HEK293 (cell line): ENCODE data around the gene CCDC28B.

Experiments
- HOXD13 ChIP-seq: sonication (generic); formaldehyde crosslinking; IDR thresholded peaks from 2 replicates; pipeline ENCODE4 v1.8.0; 2022; ENCODE audit warnings: missing genetic modification reagents, borderline replicate concordance
- KLF10 ChIP-seq: fragments of 450-650 bp; IDR thresholded peaks from 2 replicates; pipeline ENCODE4 v1.5.1; 2018; ENCODE audit warnings: missing biosample characterization, mild to moderate bottlenecking, missing genetic modification characterization
- KLF8 ChIP-seq: fragments of 450-650 bp; formaldehyde crosslinking; IDR thresholded peaks from 2 replicates; pipeline ENCODE4 v1.5.1; 2016; ENCODE audit warnings: missing biosample characterization, missing genetic modification characterization
- KLF9 ChIP-seq: fragments of 450-650 bp; formaldehyde crosslinking; IDR thresholded peaks from 2 replicates; pipeline ENCODE4 v1.5.1; 2016; ENCODE audit warnings: missing biosample characterization, missing genetic modification characterization, low read depth
- MEIS1 ChIP-seq: sonication (generic); formaldehyde crosslinking; IDR thresholded peaks from 2 replicates; pipeline ENCODE4 v1.8.1; 2022; ENCODE audit warnings: missing genetic modification reagents, mild to moderate bottlenecking, borderline replicate concordance
- MZF1 ChIP-seq: fragments of 450-650 bp; formaldehyde crosslinking; IDR thresholded peaks from 2 replicates; pipeline ENCODE4 v1.5.1; 2017; ENCODE audit warnings: missing biosample characterization, missing genetic modification characterization, borderline replicate concordance
- PRDM1 ChIP-seq: fragments of 450-650 bp; formaldehyde crosslinking; IDR thresholded peaks from 2 replicates; pipeline ENCODE4; 2016; ENCODE audit warnings: missing biosample characterization, missing genetic modification characterization
- SALL2 ChIP-seq: fragments of 450-650 bp; formaldehyde crosslinking; IDR thresholded peaks from 2 replicates; pipeline ENCODE4 v1.5.0; 2017; ENCODE audit warnings: missing biosample characterization, mild to moderate bottlenecking, missing genetic modification characterization, borderline replicate concordance
- SCRT1 ChIP-seq: fragments of 450-650 bp; formaldehyde crosslinking; IDR thresholded peaks from 2 replicates; pipeline ENCODE4 v1.5.1; 2016; ENCODE audit warnings: missing biosample characterization, missing genetic modification characterization, borderline replicate concordance
- ZBTB21 ChIP-seq: fragments of 450-650 bp; formaldehyde crosslinking; IDR thresholded peaks from 2 replicates; pipeline ENCODE4 v1.5.1; 2017; ENCODE audit warnings: missing biosample characterization, missing genetic modification characterization
- ZFHX2 ChIP-seq: fragments of 450-650 bp; formaldehyde crosslinking; conservative IDR thresholded peaks from 2 replicates; pipeline ENCODE4 v1.5.1; 2016; ENCODE audit warnings: missing biosample characterization, missing genetic modification characterization
- ZFP3 ChIP-seq: fragments of 450-650 bp; formaldehyde crosslinking; IDR thresholded peaks from 2 replicates; pipeline ENCODE4 v1.5.1; 2016; ENCODE audit warnings: low read depth, missing biosample characterization, missing genetic modification characterization
- ZFP37 ChIP-seq: fragments of 450-650 bp; formaldehyde crosslinking; IDR thresholded peaks from 2 replicates; pipeline ENCODE4 v1.5.1; 2016; ENCODE audit warnings: missing biosample characterization, missing genetic modification characterization
- ZFP41 ChIP-seq: fragments of 450-650 bp; formaldehyde crosslinking; IDR thresholded peaks from 2 replicates; pipeline ENCODE4 v1.5.1; 2016; ENCODE audit warnings: missing biosample characterization, missing genetic modification characterization, borderline replicate concordance
- ZNF155 ChIP-seq: fragments of 450-650 bp; formaldehyde crosslinking; IDR thresholded peaks from 2 replicates; pipeline ENCODE4 v1.5.1; 2016; ENCODE audit warnings: missing biosample characterization, missing genetic modification characterization
- ZNF341 ChIP-seq: fragments of 450-650 bp; formaldehyde crosslinking; IDR thresholded peaks from 2 replicates; pipeline ENCODE4; 2016; ENCODE audit warnings: low read depth, missing biosample characterization, missing genetic modification characterization
- ZNF391 ChIP-seq: fragments of 450-650 bp; formaldehyde crosslinking; IDR thresholded peaks from 2 replicates; pipeline ENCODE4 v1.5.1; 2016; ENCODE audit warnings: low read depth, missing biosample characterization, missing genetic modification characterization, borderline replicate concordance
- ZNF426 ChIP-seq: fragments of 450-650 bp; formaldehyde crosslinking; IDR thresholded peaks from 2 replicates; pipeline ENCODE4 v1.5.1; 2017; ENCODE audit warnings: missing biosample characterization, missing genetic modification characterization, mild to moderate bottlenecking, inconsistent platforms, moderate library complexity
- ZNF510 ChIP-seq: fragments of 450-650 bp; formaldehyde crosslinking; IDR thresholded peaks from 2 replicates; pipeline ENCODE4 v1.5.1; 2018; ENCODE audit warnings: mild to moderate bottlenecking, missing genetic modification characterization, missing biosample characterization; ENCODE audit not compliant: insufficient replicate concordance
- ZNF610 ChIP-seq: fragments of 450-650 bp; formaldehyde crosslinking; IDR thresholded peaks from 2 replicates; pipeline ENCODE4 v1.5.1; 2016; ENCODE audit warnings: missing biosample characterization, missing genetic modification characterization, borderline replicate concordance
- ZNF629 ChIP-seq: fragments of 450-650 bp; formaldehyde crosslinking; IDR thresholded peaks from 2 replicates; pipeline ENCODE4 v1.5.1; 2017; ENCODE audit warnings: missing biosample characterization, missing genetic modification characterization
- ZNF654 ChIP-seq: fragments of 450-650 bp; formaldehyde crosslinking; IDR thresholded peaks from 2 replicates; pipeline ENCODE4 v1.5.1; 2016; ENCODE audit warnings: low read depth, missing biosample characterization, missing genetic modification characterization
- ZNF677 ChIP-seq: fragments of 450-650 bp; IDR thresholded peaks from 2 replicates; pipeline ENCODE4 v1.5.0; 2018; ENCODE audit warnings: missing biosample characterization, mild to moderate bottlenecking, missing genetic modification characterization, moderate library complexity
- ZNF701 ChIP-seq: fragments of 450-650 bp; formaldehyde crosslinking; IDR thresholded peaks from 2 replicates; pipeline ENCODE4 v1.5.1; 2016; ENCODE audit warnings: missing biosample characterization, missing genetic modification characterization
- TF ChIP-seq, protein P1 (sequence below): fragments of 450-650 bp; formaldehyde crosslinking; IDR thresholded peaks from 2 replicates; pipeline ENCODE4 v1.5.1; 2016; ENCODE audit warnings: missing biosample characterization, missing genetic modification characterization
- TF ChIP-seq, protein P2 (sequence below): fragments of 450-650 bp; formaldehyde crosslinking; optimal IDR thresholded peaks from 2 replicates; pipeline ENCODE3; 2016; ENCODE audit warnings: missing biosample characterization, mild to moderate bottlenecking, missing genetic modification characterization
- TF ChIP-seq, protein P3 (sequence below): fragments of 450-650 bp; formaldehyde crosslinking; IDR thresholded peaks from 2 replicates; pipeline ENCODE4 v1.5.1; 2016; ENCODE audit warnings: missing biosample characterization, missing genetic modification characterization
- TF ChIP-seq, protein P4 (sequence below): fragments of 450-650 bp; formaldehyde crosslinking; IDR thresholded peaks from 2 replicates; pipeline ENCODE4; 2016; ENCODE audit warnings: missing biosample characterization, missing genetic modification characterization
- TF ChIP-seq, protein P5 (sequence below): fragments of 450-650 bp; formaldehyde crosslinking; IDR thresholded peaks from 2 replicates; pipeline ENCODE4 v1.5.1; 2017; ENCODE audit warnings: missing biosample characterization, missing genetic modification characterization
- TF ChIP-seq, protein P6 (sequence below): fragments of 450-650 bp; formaldehyde crosslinking; IDR thresholded peaks from 2 replicates; pipeline ENCODE4 v1.5.0; 2017; ENCODE audit warnings: missing biosample characterization, missing genetic modification characterization, borderline replicate concordance

CCDC28B gene

DNA sequence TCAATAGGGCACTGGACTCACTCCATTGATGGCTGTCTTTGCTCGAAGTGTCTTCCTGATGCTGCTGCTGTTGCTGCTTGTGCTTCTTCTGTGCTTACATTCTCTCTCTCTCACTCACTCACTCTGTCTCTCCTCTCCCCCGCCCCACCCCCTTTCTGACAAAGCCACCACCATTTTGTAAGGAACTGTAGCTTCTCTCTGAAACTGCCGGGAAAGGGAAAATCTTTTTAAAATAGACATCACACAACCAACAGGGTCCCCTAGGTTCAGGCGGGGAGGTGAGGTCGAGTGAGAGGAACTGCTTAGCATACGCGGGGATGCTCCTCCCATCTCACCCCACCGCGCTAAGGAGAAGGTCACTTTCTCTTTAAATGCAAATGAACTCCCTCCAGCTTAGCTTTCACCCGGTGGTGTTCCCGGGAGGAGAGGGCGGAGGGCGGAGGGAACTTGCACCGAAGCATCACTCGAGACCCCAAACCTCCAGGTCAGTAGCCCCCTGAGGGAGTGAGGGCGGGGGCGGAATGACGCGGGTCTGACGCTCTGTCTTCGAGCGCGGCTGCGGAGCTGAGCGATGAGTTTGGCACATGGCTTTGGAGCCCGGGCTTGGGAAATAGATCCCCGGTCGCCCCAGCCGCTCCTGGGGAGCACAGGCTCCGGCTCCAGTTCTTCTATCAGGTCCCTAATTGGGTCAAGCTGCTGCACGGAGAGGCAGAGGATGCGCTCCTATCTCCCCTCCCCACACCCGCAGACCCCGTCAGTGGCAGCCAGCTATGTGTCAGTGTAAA lies at the start of gene CCDC28B (continued):
- peak; percentile 72 for TF ChIP-seq ZNF629 (tag by site-specific recombination)
- TF ChIP-seq ZFP37, result no peak
- no peak; the same call in 1 of the 2 replicates for TF ChIP-seq KLF8
- TF ChIP-seq ZFP3 (tag by site-specific recombination), result no peak
- TF ChIP-seq, protein P1, sequence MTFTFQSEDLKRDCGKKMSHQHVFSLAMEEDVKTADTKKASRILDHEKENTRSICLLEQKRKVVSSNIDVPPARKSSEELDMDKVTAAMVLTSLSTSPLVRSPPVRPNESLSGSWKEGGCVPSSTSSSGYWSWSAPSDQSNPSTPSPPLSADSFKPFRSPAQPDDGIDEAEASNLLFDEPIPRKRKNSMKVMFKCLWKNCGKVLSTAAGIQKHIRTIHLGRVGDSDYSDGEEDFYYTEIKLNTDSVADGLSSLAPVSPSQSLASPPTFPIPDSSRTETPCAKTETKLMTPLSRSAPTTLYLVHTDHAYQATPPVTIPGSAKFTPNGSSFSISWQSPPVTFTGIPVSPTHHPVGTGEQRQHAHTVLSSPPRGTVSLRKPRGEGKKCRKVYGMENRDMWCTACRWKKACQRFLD (tag by site-specific recombination), result no peak
- TF ChIP-seq, protein P2, sequence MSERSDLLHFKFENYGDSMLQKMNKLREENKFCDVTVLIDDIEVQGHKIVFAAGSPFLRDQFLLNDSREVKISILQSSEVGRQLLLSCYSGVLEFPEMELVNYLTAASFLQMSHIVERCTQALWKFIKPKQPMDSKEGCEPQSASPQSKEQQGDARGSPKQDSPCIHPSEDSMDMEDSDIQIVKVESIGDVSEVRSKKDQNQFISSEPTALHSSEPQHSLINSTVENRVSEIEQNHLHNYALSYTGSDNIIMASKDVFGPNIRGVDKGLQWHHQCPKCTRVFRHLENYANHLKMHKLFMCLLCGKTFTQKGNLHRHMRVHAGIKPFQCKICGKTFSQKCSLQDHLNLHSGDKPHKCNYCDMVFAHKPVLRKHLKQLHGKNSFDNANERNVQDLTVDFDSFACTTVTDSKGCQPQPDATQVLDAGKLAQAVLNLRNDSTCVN, result peak; percentile 22
- TF ChIP-seq, protein P3, sequence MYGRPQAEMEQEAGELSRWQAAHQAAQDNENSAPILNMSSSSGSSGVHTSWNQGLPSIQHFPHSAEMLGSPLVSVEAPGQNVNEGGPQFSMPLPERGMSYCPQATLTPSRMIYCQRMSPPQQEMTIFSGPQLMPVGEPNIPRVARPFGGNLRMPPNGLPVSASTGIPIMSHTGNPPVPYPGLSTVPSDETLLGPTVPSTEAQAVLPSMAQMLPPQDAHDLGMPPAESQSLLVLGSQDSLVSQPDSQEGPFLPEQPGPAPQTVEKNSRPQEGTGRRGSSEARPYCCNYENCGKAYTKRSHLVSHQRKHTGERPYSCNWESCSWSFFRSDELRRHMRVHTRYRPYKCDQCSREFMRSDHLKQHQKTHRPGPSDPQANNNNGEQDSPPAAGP (tag by site-specific recombination), result no peak; the same call in 1 of the 2 replicates
- no peak for TF ChIP-seq ZFP41
- TF ChIP-seq, protein P4, sequence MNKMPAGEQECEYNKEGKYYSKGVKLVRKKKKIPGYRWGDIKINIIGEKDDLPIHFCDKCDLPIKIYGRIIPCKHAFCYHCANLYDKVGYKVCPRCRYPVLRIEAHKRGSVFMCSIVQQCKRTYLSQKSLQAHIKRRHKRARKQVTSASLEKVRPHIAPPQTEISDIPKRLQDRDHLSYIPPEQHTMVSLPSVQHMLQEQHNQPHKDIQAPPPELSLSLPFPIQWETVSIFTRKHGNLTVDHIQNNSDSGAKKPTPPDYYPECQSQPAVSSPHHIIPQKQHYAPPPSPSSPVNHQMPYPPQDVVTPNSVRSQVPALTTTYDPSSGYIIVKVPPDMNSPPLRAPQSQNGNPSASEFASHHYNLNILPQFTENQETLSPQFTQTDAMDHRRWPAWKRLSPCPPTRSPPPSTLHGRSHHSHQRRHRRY (tag by site-specific recombination), result no peak
- TF ChIP-seq HOXD13 (CRISPR knock-in tag), result no peak
- peak; percentile 77 for TF ChIP-seq KLF9 (tag by site-specific recombination)
- TF ChIP-seq MZF1, result no peak
- no peak for TF ChIP-seq KLF10 (tag by site-specific recombination)
- no peak for TF ChIP-seq SALL2
- TF ChIP-seq ZNF654 (tag by site-specific recombination), result no peak
- TF ChIP-seq ZNF426, result no peak
- TF ChIP-seq, protein P5, sequence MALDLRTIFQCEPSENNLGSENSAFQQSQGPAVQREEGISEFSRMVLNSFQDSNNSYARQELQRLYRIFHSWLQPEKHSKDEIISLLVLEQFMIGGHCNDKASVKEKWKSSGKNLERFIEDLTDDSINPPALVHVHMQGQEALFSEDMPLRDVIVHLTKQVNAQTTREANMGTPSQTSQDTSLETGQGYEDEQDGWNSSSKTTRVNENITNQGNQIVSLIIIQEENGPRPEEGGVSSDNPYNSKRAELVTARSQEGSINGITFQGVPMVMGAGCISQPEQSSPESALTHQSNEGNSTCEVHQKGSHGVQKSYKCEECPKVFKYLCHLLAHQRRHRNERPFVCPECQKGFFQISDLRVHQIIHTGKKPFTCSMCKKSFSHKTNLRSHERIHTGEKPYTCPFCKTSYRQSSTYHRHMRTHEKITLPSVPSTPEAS (tag by site-specific recombination), result no peak
- TF ChIP-seq ZNF391, result no peak
- TF ChIP-seq SCRT1 (tag by site-specific recombination), result no peak
- TF ChIP-seq PRDM1, result peak; percentile 95
- TF ChIP-seq ZBTB21 (tag by site-specific recombination), result peak; percentile 48; the same call in 1 of the 2 replicates
- peak; percentile 74 for TF ChIP-seq ZFHX2 (tag by site-specific recombination)
- no peak for TF ChIP-seq MEIS1 (CRISPR knock-in tag)
- no peak for TF ChIP-seq ZNF701 (tag by site-specific recombination)
- TF ChIP-seq ZNF155 (tag by site-specific recombination), result no peak
- TF ChIP-seq ZNF610 (tag by site-specific recombination), result no peak
- TF ChIP-seq ZNF341 (tag by site-specific recombination), result peak; percentile 98
- TF ChIP-seq ZNF510 (tag by site-specific recombination), result no peak
- TF ChIP-seq, protein P6, sequence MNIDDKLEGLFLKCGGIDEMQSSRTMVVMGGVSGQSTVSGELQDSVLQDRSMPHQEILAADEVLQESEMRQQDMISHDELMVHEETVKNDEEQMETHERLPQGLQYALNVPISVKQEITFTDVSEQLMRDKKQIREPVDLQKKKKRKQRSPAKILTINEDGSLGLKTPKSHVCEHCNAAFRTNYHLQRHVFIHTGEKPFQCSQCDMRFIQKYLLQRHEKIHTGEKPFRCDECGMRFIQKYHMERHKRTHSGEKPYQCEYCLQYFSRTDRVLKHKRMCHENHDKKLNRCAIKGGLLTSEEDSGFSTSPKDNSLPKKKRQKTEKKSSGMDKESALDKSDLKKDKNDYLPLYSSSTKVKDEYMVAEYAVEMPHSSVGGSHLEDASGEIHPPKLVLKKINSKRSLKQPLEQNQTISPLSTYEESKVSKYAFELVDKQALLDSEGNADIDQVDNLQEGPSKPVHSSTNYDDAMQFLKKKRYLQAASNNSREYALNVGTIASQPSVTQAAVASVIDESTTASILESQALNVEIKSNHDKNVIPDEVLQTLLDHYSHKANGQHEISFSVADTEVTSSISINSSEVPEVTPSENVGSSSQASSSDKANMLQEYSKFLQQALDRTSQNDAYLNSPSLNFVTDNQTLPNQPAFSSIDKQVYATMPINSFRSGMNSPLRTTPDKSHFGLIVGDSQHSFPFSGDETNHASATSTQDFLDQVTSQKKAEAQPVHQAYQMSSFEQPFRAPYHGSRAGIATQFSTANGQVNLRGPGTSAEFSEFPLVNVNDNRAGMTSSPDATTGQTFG (tag by site-specific recombination), result no peak
- no peak for TF ChIP-seq ZNF677 (tag by site-specific recombination)
